HG02571 (cell line): ENCODE data around the gene DNASE1.

Experiments
- ATAC-seq: cut with Tn5 transposase; IDR thresholded peaks from one replicate; pipeline ENCODE4 v1.9.1; 2021; ENCODE audit warnings: mild to moderate bottlenecking, moderate library complexity; ENCODE audit not compliant: unreplicated experiment

DNASE1 gene

GRCh38 chr16:3694051-3694450 is 39.6 kb downstream of the DNASE1 start:
- ATAC-seq: no peak

- ATAC-seq: no peak
These were observed 41.3 kb downstream of the DNASE1 start for GRCh38 chr16:3695610-3696369.

GRCh38 chr16:3696425-3697218 is 42.1 kb downstream of the DNASE1 start:
- ATAC-seq: no peak

- ATAC-seq: no peak
These were observed 44.5 kb downstream of the DNASE1 start for GRCh38 chr16:3698941-3699340.

- no peak for ATAC-seq
These were observed 47.0 kb downstream of the DNASE1 start for GRCh38 chr16:3701531-3701930.

- no peak for ATAC-seq
These were observed 47.6 kb downstream of the DNASE1 start for GRCh38 chr16:3702082-3702481.

GRCh38 chr16:3706253-3707012 is 51.9 kb downstream of the DNASE1 start:
- no peak for ATAC-seq
